Activated CD4-positive, CD25-positive, alpha-beta regulatory T cell treated with anti-CD3 and anti-CD28 coated beads, Interleukin-2, amount 50 U/mL, for 16 hours (primary cell): ENCODE data around the gene ASB6.
"Not testable (repeated sequence)": the region's sequence is repeated elsewhere in the genome, so short reads cannot be mapped to it uniquely, and the experiment has no call there.

Experiments
- DNase-seq: peaks from one replicate; pipeline ENCODE4 v3.0.0-alpha.2; 2020; ENCODE audit warnings: low read depth, low spot score

Gene ASB6

GRCh38 chr9:129667378-129667777, 25.4 kb upstream of the ASB6 start:
- DNase-seq, result no peak

- DNase-seq, result no peak
Measured at GRCh38 chr9:129666575-129666974, 24.6 kb upstream of the ASB6 start.

GRCh38 chr9:129665814-129666520, 24.0 kb upstream of the ASB6 start:
- no peak for DNase-seq

- DNase-seq, result no peak
Measured at GRCh38 chr9:129665389-129665775, 23.4 kb upstream of the ASB6 start, which contains the start of gene PRRX2. Gene PRRX2, plus strand, starts transcription at chr9:129665647. Its CDS starts 221 bp downstream, at chr9:129665868.

GRCh38 chr9:129664746-129665388, 22.9 kb upstream of the ASB6 start:
- DNase-seq, result no peak

GRCh38 chr9:129662239-129662638, 20.3 kb upstream of the ASB6 start:
- DNase-seq, result not testable (repeated sequence)

- no peak for DNase-seq
Measured at GRCh38 chr9:129661029-129661428, 19.1 kb upstream of the ASB6 start.

- DNase-seq, result no peak
Measured at GRCh38 chr9:129656795-129657390, 14.9 kb upstream of the ASB6 start.

GRCh38 chr9:129655696-129656095, 13.7 kb upstream of the ASB6 start:
- no peak for DNase-seq

- no peak for DNase-seq
Measured at GRCh38 chr9:129655154-129655553, 13.2 kb upstream of the ASB6 start.

GRCh38 chr9:129654554-129655040, 12.6 kb upstream of the ASB6 start:
- no peak for DNase-seq

- DNase-seq, result no peak
Measured at GRCh38 chr9:129653823-129654553, 12.0 kb upstream of the ASB6 start.

GRCh38 chr9:129650680-129651235, 8.8 kb upstream of the ASB6 start:
- no peak for DNase-seq

GRCh38 chr9:129649726-129650679, 8.1 kb upstream of the ASB6 start:
- DNase-seq, result no peak

GRCh38 chr9:129648764-129649115, 6.8 kb upstream of the ASB6 start:
- no peak for DNase-seq

- no peak for DNase-seq
Measured at GRCh38 chr9:129648092-129648763, 6.3 kb upstream of the ASB6 start.

GRCh38 chr9:129647635-129648034, 5.7 kb upstream of the ASB6 start:
- no peak for DNase-seq

- no peak for DNase-seq
Measured at GRCh38 chr9:129646654-129647053, 4.7 kb upstream of the ASB6 start.

- DNase-seq, result no peak
Measured at GRCh38 chr9:129646252-129646651, 4.3 kb upstream of the ASB6 start.

- DNase-seq, result no peak
Measured at GRCh38 chr9:129644902-129645301, 3.0 kb upstream of the ASB6 start.
